GM23338 (cell line): ENCODE data around the gene NOL3. TPM values are rescaled to one million over a fixed set of nuclear protein-coding genes. Genes with fewer than 3 reads are reported as not detected.

Experiments
- ATAC-seq: fragments of 200-7000 bp; cut with Tn5 transposase; 3 replicates; pipeline ENCODE4 v1.9.1; 2020
- DNase-seq: peaks from one replicate; pipeline ENCODE4 v3.0.0-alpha.2; 2015; ENCODE audit warnings: low spot score
- H2AFZ ChIP-seq: fragments of 200-600 bp; sonication (generic); 2 replicates; pipeline ENCODE4 v1.8.0; 2016; ENCODE audit warnings: antibody characterized with exemption, mild to moderate bottlenecking, moderate library complexity
- H3F3A ChIP-seq: fragments of 200-600 bp; sonication (generic); replicated peaks from 2 replicates; pipeline ENCODE4 v1.8.0; 2017; ENCODE audit warnings: antibody characterized with exemption, mixed run types, low read depth
- H3K27ac ChIP-seq: fragments of 200-600 bp; sonication (generic); 2 replicates; pipeline ENCODE4 v1.6.1; 2016; ENCODE audit warnings: low read depth
- H3K27me3 ChIP-seq: fragments of 200-600 bp; sonication (generic); 2 replicates; pipeline ENCODE4 v1.8.0; 2016; ENCODE audit warnings: mild to moderate bottlenecking, mixed run types, moderate library complexity; ENCODE audit not compliant: insufficient read depth
- H3K36me3 ChIP-seq: fragments of 200-600 bp; sonication (generic); 2 replicates; pipeline ENCODE4 v1.8.0; 2016; ENCODE audit warnings: mild to moderate bottlenecking; ENCODE audit not compliant: insufficient read depth
- H3K4me1 ChIP-seq: fragments of 200-600 bp; sonication (generic); 2 replicates; pipeline ENCODE4 v1.8.0; 2016; ENCODE audit warnings: mild to moderate bottlenecking, moderate library complexity; ENCODE audit not compliant: insufficient read depth
- H3K4me2 ChIP-seq: fragments of 200-600 bp; sonication (generic); 2 replicates; pipeline ENCODE4 v1.7.1; 2017; ENCODE audit warnings: mixed run types
- H3K4me3 ChIP-seq: fragments of 200-600 bp; sonication (generic); 2 replicates; pipeline ENCODE4 v1.6.1; 2016; ENCODE audit warnings: mixed run types
- H3K79me2 ChIP-seq: fragments of 200-600 bp; sonication (generic); replicated peaks from 2 replicates; pipeline ENCODE4 v1.8.0; 2017; ENCODE audit warnings: mild to moderate bottlenecking; ENCODE audit not compliant: insufficient read depth
- H3K9me2 ChIP-seq: fragments of 200-600 bp; sonication (generic); 2 replicates; pipeline ENCODE4 v1.8.0; 2017; ENCODE audit not compliant: insufficient read depth
- H4K20me1 ChIP-seq: fragments of 200-600 bp; sonication (generic); replicated peaks from 2 replicates; pipeline ENCODE4 v1.8.0; 2017; ENCODE audit warnings: mild to moderate bottlenecking; ENCODE audit not compliant: insufficient read depth
- H3K27ac Mint-ChIP-seq: 2 replicates; pipeline ENCODE4 v1.8.0; 2020; ENCODE audit warnings: inconsistent platforms, mild to moderate bottlenecking, moderate library complexity, mixed read lengths
- H3K27me3 Mint-ChIP-seq: 3 replicates; pipeline ENCODE4 v1.8.0; 2022; ENCODE audit warnings: low read depth, mild to moderate bottlenecking, moderate library complexity, mixed read lengths, inconsistent platforms; ENCODE audit not compliant: insufficient read depth, poor library complexity
- H3K36me3 Mint-ChIP-seq: 3 replicates; pipeline ENCODE4 v1.8.0; 2021; ENCODE audit warnings: low read depth, mild to moderate bottlenecking, inconsistent platforms, moderate library complexity, mixed read lengths
- H3K4me1 Mint-ChIP-seq: 3 replicates; pipeline ENCODE4 v1.8.0; 2020; ENCODE audit warnings: mild to moderate bottlenecking, inconsistent platforms, mixed read lengths
- H3K4me3 Mint-ChIP-seq: 3 replicates; pipeline ENCODE4 v1.8.0; 2021; ENCODE audit warnings: moderate library complexity, mild to moderate bottlenecking, inconsistent platforms, mixed read lengths
- H3K9me3 Mint-ChIP-seq: 3 replicates; pipeline ENCODE4 v1.8.0; 2020; ENCODE audit warnings: moderate library complexity, mild to moderate bottlenecking, inconsistent platforms, mixed read lengths
- CREB1 ChIP-seq: fragments of 250-450 bp; sonication (Bioruptor Pico); IDR thresholded peaks from 2 replicates; pipeline ENCODE4 v1.5.0; 2020; ENCODE audit warnings: low read depth, mild to moderate bottlenecking, moderate library complexity
- CTCF ChIP-seq, 2 experiments: fragments of 200-600 bp in 1 of 2; sonication (generic) in 1 of 2; conservative IDR thresholded peaks; 2 replicates each; pipeline versions ENCODE4 v1.5.1 to v1.6.1; 2016 to 2017; ENCODE audit warnings: antibody characterized with exemption in 2 of 2, low read depth in 2 of 2, mild to moderate bottlenecking in 2 of 2, moderate library complexity in 1 of 2
- ETS1 ChIP-seq: IDR thresholded peaks from 2 replicates; pipeline ENCODE4 v1.6.1; 2016; ENCODE audit warnings: antibody characterized with exemption
- EZH2 ChIP-seq: fragments of 200-600 bp; sonication (generic); IDR thresholded peaks from one replicate; pipeline ENCODE4 v1.8.0; 2017; ENCODE audit warnings: antibody characterized with exemption, mild to moderate bottlenecking, low read depth; ENCODE audit not compliant: unreplicated experiment
- JUNB ChIP-seq: IDR thresholded peaks from one replicate; pipeline ENCODE4 v1.6.1; 2016; ENCODE audit warnings: antibody characterized with exemption; ENCODE audit not compliant: unreplicated experiment
- NANOG ChIP-seq: IDR thresholded peaks from 2 replicates; pipeline ENCODE4 v1.6.1; 2016; ENCODE audit warnings: antibody characterized with exemption, borderline replicate concordance
- ZNF331 ChIP-seq: fragments of 250-450 bp; sonication (Bioruptor Pico); IDR thresholded peaks from 2 replicates; pipeline ENCODE4 v1.5.0; 2020; ENCODE audit warnings: low read depth, mild to moderate bottlenecking, moderate library complexity
- ZNF462 ChIP-seq: fragments of 250-450 bp; sonication (Bioruptor Pico); IDR thresholded peaks from 2 replicates; pipeline ENCODE4 v1.5.0; 2020; ENCODE audit warnings: mild to moderate bottlenecking, moderate library complexity
- polyA plus RNA-seq: library from polyadenylated mRNA; unstranded; fragments of >200 nt; fragmentation: Nextera tagmentation; extraction: Ambion mirVana; gene quantifications from 2 replicates; pipeline ENCODE4 v1.2.1, GENCODE V29; 2016
- total RNA-seq: library from RNA; depleted of rRNA; stranded (reverse); fragments of >200 nt; shearing (Covaris generic); gene quantifications from 2 replicates; pipeline ENCODE4 v1.2.3, GENCODE V29; 2014

The NOL3 gene
- total and polyA plus RNA-seq, 2 experiments from 2014 or later = 3.3 to 4.0 TPM

GRCh38 chr16:67184453-67184994 is 14.2 kb downstream of the NOL3 start:
- ATAC-seq (peak; percentile 21), DNase-seq (no peak)
- peaks cover 30% of the 10 kb centered on the region for H3K27me3 Mint-ChIP-seq
- Histone ChIP-seq H2AFZ (peak overlapping the region; percentile 94), H3K9me2 (no peaks in the 10 kb centered on the region), H3K4me2 (peak overlapping the region; percentile 97), H3K4me3 (peak overlapping the region; percentile 63), H4K20me1 (no peaks in the 10 kb centered on the region), H3K4me1 (peaks cover 14% of the 10 kb centered on the region), H3K27me3 (peaks cover 28% of the 10 kb centered on the region), H3K79me2 (peaks cover 10% of the 10 kb centered on the region), H3K36me3 (no peaks in the 10 kb centered on the region), H3K27ac (no peak overlapping the region), H3F3A (0 out of 2 replicates have a peak, but pooled peaks cover 3% of the 10 kb centered on the region)
- peak overlapping the region; percentile 84 for H3K4me3 Mint-ChIP-seq
- H3K36me3 Mint-ChIP-seq = no peaks in the 10 kb centered on the region
- no peak overlapping the region for H3K27ac Mint-ChIP-seq
- H3K9me3 Mint-ChIP-seq = no peaks in the 10 kb centered on the region; the same call in 2 of the 3 replicates
- TF ChIP-seq EZH2 (peak; percentile 18), CREB1 (CRISPR knock-in tag) (no peak)
- H3K4me1 Mint-ChIP-seq = peaks cover 12% of the 10 kb centered on the region

- H2AFZ ChIP-seq = peak overlapping the region; percentile 94
- H3K4me1 ChIP-seq = peaks cover 14% of the 10 kb centered on the region
- no peaks in the 10 kb centered on the region for H3K9me2 ChIP-seq
- 0 out of 2 replicates have a peak, but pooled peaks cover 3% of the 10 kb centered on the region for H3F3A ChIP-seq
- Mint-ChIP-seq H3K36me3 (no peaks in the 10 kb centered on the region), H3K27ac (peak overlapping the region; percentile 42; the same call in 1 of the 2 replicates), H3K27me3 (peaks cover 30% of the 10 kb centered on the region), H3K9me3 (no peaks in the 10 kb centered on the region; the same call in 2 of the 3 replicates), H3K4me1 (peaks cover 12% of the 10 kb centered on the region), H3K4me3 (peak overlapping the region; percentile 84)
- DNase-seq = peak; percentile 98
- H3K4me3 ChIP-seq = peak overlapping the region; percentile 63
- H3K27ac ChIP-seq = no peak overlapping the region
- peaks cover 10% of the 10 kb centered on the region for H3K79me2 ChIP-seq
- H3K36me3 ChIP-seq = no peaks in the 10 kb centered on the region
- no peaks in the 10 kb centered on the region for H4K20me1 ChIP-seq
- peak overlapping the region; percentile 97 for H3K4me2 ChIP-seq
- peak; percentile 67 for ATAC-seq
- H3K27me3 ChIP-seq = peaks cover 28% of the 10 kb centered on the region
- TF ChIP-seq CREB1 (CRISPR knock-in tag) (no peak), CTCF (conservative IDR thresholded peaks at IDR 0.05; ENCODE audit: low read depth in 2 of 2) (peak; percentile 68 to 92), JUNB (no peak), ZNF331 (CRISPR knock-in tag) (0 out of 2 replicates have a peak, but pooled peaks have one; percentile 12), NANOG (no peak), ZNF462 (CRISPR knock-in tag) (no peak), ETS1 (no peak)
Observed at GRCh38 chr16:67184995-67185650, 14.8 kb downstream of the NOL3 start.
